Stomach (tissue), 9 donors: Measurements from ENCODE around the gene SLMAP. TPM values are rescaled to one million over a fixed set of nuclear protein-coding genes. Genes with fewer than 3 reads are reported as not detected.

Experiments
- DNase-seq, 2 donors: peaks; one replicate each; pipeline versions ENCODE4 v3.0.0 to v3.0.0-alpha.2; 2013 to 2019
- H3K27ac ChIP-seq, 5 donors: fragments of 200-600 bp in 4 of 5; sonication (generic) in 4 of 5; one replicate each; pipeline ENCODE4 v1.5.1; 2013 to 2019; ENCODE audit warnings: mild to moderate bottlenecking in 1 of 5, moderate library complexity in 1 of 5
- H3K27me3 ChIP-seq, 3 donors: fragments of 200-600 bp; sonication (generic); one replicate each; pipeline ENCODE4 v1.5.1; 2017 to 2019; ENCODE audit warnings: mixed run types in 1 of 3
- H3K36me3 ChIP-seq, 4 donors: fragments of 200-600 bp; sonication (generic); 1 replicate in 3 of 4; 2 replicates in 1 of 4; pipeline ENCODE4 v1.5.1; 2016 to 2019
- H3K4me1 ChIP-seq, 4 donors: fragments of 200-600 bp; sonication (generic); one replicate each; pipeline ENCODE4 v1.5.1; 2016 to 2019
- H3K4me3 ChIP-seq, 4 donors: fragments of 200-600 bp; sonication (generic) in 3 of 4; one replicate each; pipeline ENCODE4 v1.5.1; 2016 to 2019; ENCODE audit warnings: mild to moderate bottlenecking in 1 of 4
- H3K9me3 ChIP-seq, 4 donors: fragments of 200-600 bp; sonication (generic); one replicate each; pipeline ENCODE4 v1.5.1; 2016 to 2019
- EP300 ChIP-seq: sonication (generic); formaldehyde crosslinking; IDR thresholded peaks from one replicate; pipeline ENCODE4 v1.6.1; 2017; ENCODE audit warnings: antibody characterized with exemption
- POLR2A ChIP-seq, 4 donors: fragments of 450-650 bp; IDR thresholded peaks; one replicate each; pipeline ENCODE4 v1.6.1; 2016; ENCODE audit warnings: antibody characterized with exemption in 4 of 4, control low read depth in 2 of 4, mild to moderate bottlenecking in 1 of 4, moderate library complexity in 1 of 4
- POLR2AphosphoS5 ChIP-seq, 3 donors: sonication (generic); formaldehyde crosslinking; IDR thresholded peaks; one replicate each; pipeline ENCODE4 v1.6.1; 2016; ENCODE audit warnings: antibody characterized with exemption in 3 of 3
- WGBS, 5 donors: extraction: QIAGEN DNeasy Blood & Tissue Kit in 3 of 5; methylation state at CpG; one replicate each; pipeline versions ENCODE4 v1.1.5 to v1.1.7; 2013 to 2018; 5-methylcytosine and 5-hydroxymethylcytosine counted together
- intact Hi-C: fragments of 100-400 bp; cut with DNase I; formaldehyde crosslinking; loops from one replicate; pipeline ENCODE4 v1.15.1; 2023; ENCODE audit warnings: low total_unique reads
- polyA plus RNA-seq, 3 donors: library from polyadenylated mRNA; stranded (reverse); fragments of 200-250 nt; gene quantifications; one replicate each; pipeline ENCODE4 v1.2.3, GENCODE V29; 2013
- total RNA-seq, 5 donors: library from RNA; depleted of rRNA; stranded (reverse); fragments of >200 nt; gene quantifications; one replicate each; pipeline versions ENCODE4 v1.1.0 to v1.2.3, GENCODE V29; 2014 to 2016
- TF ChIP-seq, protein P1 (sequence below), 7 experiments: fragments of 450-650 bp in 4 of 7; fragments of 200-600 bp in 3 of 7; sonication (generic) in 3 of 7; IDR thresholded peaks; one replicate each; pipeline ENCODE4 v1.5.1; 2016 to 2019; ENCODE audit warnings: antibody characterized with exemption in 7 of 7, control low read depth in 2 of 7, mild to moderate bottlenecking in 1 of 7
- donor health status: healthy with polysubstance abuse.
- donor health status: Bipolar disorder and iron deficiency.
- donor health status: healthy.

SLMAP gene
- total and polyA plus RNA-seq, 8 donors: 23.9 to 534 (median 133) TPM

DNA sequence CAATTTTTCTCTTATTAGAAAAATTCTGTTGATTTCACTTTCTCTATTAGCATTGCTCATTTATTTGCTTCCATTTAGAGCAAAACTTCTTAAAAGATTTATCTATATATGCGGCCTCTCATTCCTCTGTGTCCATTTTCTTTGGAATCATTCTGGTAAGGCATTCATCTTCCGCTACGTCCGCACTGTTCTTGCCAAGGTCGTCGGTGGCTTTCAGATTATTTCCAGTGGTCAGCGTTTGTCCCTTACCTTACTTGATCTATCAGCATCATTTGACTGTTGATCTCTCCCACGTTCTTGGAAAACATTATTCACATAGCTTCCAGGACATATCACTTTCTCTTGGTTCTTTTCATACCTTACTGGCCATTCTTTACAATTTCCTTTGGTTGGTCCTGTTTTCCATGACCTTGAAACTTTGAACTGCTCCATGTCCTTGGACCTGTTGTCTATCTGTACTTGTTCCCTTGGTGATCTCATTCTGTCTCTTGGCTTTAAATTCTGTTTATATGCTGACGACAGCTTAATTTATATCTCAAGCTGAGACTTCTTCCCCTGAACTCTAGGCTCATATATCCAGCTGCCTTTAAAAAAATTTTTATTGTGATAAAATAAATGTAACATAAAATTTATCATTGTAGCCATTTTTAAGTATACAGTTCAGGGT, 54.5 kb downstream of the SLMAP start:
- Histone ChIP-seq H3K27me3 (no peaks in the 10 kb centered on the region), H3K36me3 (no peaks in the 10 kb centered on the region), H3K27ac (no peak overlapping the region), H3K4me3 (no peak overlapping the region), H3K9me3 (no peaks in the 10 kb centered on the region), H3K4me1 (peaks cover 0 to 47% (median 14%) of the 10 kb centered on the region in 4 donors)
- WGBS, 5 donors: 72 to 83% (median 80%) methylated on average over 9 of the region's 9 CpGs
- intact Hi-C loops: no loop called here
- TF ChIP-seq, protein P1, sequence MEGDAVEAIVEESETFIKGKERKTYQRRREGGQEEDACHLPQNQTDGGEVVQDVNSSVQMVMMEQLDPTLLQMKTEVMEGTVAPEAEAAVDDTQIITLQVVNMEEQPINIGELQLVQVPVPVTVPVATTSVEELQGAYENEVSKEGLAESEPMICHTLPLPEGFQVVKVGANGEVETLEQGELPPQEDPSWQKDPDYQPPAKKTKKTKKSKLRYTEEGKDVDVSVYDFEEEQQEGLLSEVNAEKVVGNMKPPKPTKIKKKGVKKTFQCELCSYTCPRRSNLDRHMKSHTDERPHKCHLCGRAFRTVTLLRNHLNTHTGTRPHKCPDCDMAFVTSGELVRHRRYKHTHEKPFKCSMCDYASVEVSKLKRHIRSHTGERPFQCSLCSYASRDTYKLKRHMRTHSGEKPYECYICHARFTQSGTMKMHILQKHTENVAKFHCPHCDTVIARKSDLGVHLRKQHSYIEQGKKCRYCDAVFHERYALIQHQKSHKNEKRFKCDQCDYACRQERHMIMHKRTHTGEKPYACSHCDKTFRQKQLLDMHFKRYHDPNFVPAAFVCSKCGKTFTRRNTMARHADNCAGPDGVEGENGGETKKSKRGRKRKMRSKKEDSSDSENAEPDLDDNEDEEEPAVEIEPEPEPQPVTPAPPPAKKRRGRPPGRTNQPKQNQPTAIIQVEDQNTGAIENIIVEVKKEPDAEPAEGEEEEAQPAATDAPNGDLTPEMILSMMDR (IDR thresholded peaks at IDR 0.05): no peak
- TF ChIP-seq EP300 (no peak), POLR2AphosphoS5 (IDR thresholded peaks at IDR 0.05) (no peak), POLR2A (IDR thresholded peaks at IDR 0.05) (no peak)
- DNase-seq: no peak

DNA sequence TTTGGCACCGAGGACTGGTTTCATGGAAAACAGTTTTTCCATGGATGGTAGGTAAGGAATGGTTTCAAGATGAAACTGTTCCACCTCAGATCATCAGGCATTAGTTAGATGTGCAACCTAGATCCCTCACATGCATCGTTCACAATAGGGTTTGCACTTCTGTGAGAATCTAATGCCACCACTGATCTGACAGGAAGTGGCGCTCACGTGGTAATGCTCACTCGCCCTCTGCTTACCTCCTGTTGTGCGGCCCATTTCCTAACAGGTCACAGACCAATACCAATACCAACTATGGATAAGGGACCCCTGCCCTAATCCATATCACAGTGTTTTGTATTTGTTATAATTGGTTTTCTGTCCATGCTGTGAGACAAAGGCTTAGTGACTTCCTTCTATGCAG, 58.9 kb downstream of the SLMAP start:
- intact Hi-C loops: no loop called here
- DNase-seq: no peak
- TF ChIP-seq, protein P1 (IDR thresholded peaks at IDR 0.05): no peak
- TF ChIP-seq EP300 (no peak), POLR2AphosphoS5 (IDR thresholded peaks at IDR 0.05) (no peak), POLR2A (IDR thresholded peaks at IDR 0.05) (no peak)
- Histone ChIP-seq H3K27me3 (no peaks in the 10 kb centered on the region), H3K4me1 (peaks cover 0 to 57% (median 24%) of the 10 kb centered on the region in 4 donors), H3K9me3 (no peaks in the 10 kb centered on the region), H3K27ac (no peak overlapping the region), H3K36me3 (no peaks in the 10 kb centered on the region), H3K4me3 (no peak overlapping the region)
- WGBS, 5 donors: 79 to 93% (median 81%) methylated on average over 6 of the region's 6 CpGs

- H3K27me3 ChIP-seq: no peaks in the 10 kb centered on the region
Measured at GRCh38 chr3:57816471-57817095, 60.5 kb downstream of the SLMAP start.

DNA sequence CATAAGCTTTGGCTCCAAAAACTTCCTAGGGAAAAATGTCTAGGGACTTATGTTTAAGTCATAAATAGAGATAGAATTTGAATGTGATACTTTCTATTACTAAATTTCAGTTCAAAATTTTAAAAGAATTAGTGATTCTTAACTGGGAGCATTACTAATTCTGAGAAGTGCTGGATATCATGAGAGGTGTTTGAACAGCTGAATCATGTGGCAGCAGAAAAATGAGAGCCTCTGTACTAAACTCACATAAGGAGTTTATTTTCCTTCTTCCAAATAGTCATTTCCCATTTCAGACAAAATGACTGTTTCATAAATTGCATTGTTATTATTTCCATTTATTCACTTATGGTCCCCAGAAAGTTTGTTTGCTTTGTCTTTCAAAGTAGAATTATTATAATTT, 62.7 kb downstream of the SLMAP start:
- DNase-seq: no peak
- H3K27me3 ChIP-seq: no peaks in the 10 kb centered on the region
- no peak overlapping the region for H3K4me3 ChIP-seq
- TF ChIP-seq POLR2A (IDR thresholded peaks at IDR 0.05) (no peak), POLR2AphosphoS5 (IDR thresholded peaks at IDR 0.05) (no peak), EP300 (no peak)
- TF ChIP-seq, protein P1 (IDR thresholded peaks at IDR 0.05): no peak
- no peak overlapping the region for H3K27ac ChIP-seq
- no peaks in the 10 kb centered on the region for H3K9me3 ChIP-seq
- intact Hi-C loops: no loop called here
- no peaks in the 10 kb centered on the region for H3K36me3 ChIP-seq
- H3K4me1 ChIP-seq: peaks cover 12 to 70% (median 46%) of the 10 kb centered on the region in 4 donors

More at GRCh38 chr3:57816471-57817095, 60.5 kb downstream of the SLMAP start:
- no peak for DNase-seq
- H3K4me1 ChIP-seq: peaks cover 12 to 60% (median 36%) of the 10 kb centered on the region in 4 donors
- no peak for TF ChIP-seq EP300
- TF ChIP-seq, protein P1 (IDR thresholded peaks at IDR 0.05): no peak
- TF ChIP-seq POLR2A (IDR thresholded peaks at IDR 0.05): no peak
- no peak for TF ChIP-seq POLR2AphosphoS5 (IDR thresholded peaks at IDR 0.05)
- H3K9me3 ChIP-seq: no peaks in the 10 kb centered on the region
- intact Hi-C loops: no loop called here
- H3K4me3 ChIP-seq: no peak overlapping the region
- no peaks in the 10 kb centered on the region for H3K36me3 ChIP-seq
- peak overlapping the region in 3 of 5 donors; percentile 38 to 50 (median 49) for H3K27ac ChIP-seq
